ENCODE results near the gene POLR2I.

- TF ChIP-seq MXI1 (IDR thresholded peaks at IDR 0.05; ENCODE audit: low read depth, low read length) = no peak
- TF ChIP-seq CTCF (IDR thresholded peaks at IDR 0.05) = no peak
- TF ChIP-seq NFIC (IDR thresholded peaks at IDR 0.05; ENCODE audit: borderline replicate concordance) = no peak
- TF ChIP-seq POLR2AphosphoS5 (IDR thresholded peaks at IDR 0.05; ENCODE audit: low read depth, low read length) = no peak
- TF ChIP-seq EP300 (IDR thresholded peaks at IDR 0.05; ENCODE audit: borderline replicate concordance in 1 of 2, low read depth in 1 of 2, low read length in 1 of 2) = no peak
- TF ChIP-seq MAX (IDR thresholded peaks at IDR 0.05; ENCODE audit: low read depth) = no peak
- TF ChIP-seq SIN3A (IDR thresholded peaks at IDR 0.05; ENCODE audit: borderline replicate concordance, low read depth, low read length) = no peak
- TF ChIP-seq REST (IDR thresholded peaks at IDR 0.05; ENCODE audit: low read depth, low read length) = no peak
Observed at GRCh38 chr19:36120984-36121358, 6.3 kb upstream of the POLR2I start.

Data from SK-N-SH (cell line).